ENCODE data around the gene LARGE2. TPM values are rescaled to one million over a fixed set of nuclear protein-coding genes. Genes with fewer than 3 reads are reported as not detected.

The LARGE2 gene
- total and polyA plus RNA-seq, 2 donors (not counting 3 experiments of a cell fraction or from before 2014, with no cell fraction given), result 0.06 TPM; not detected in 1

- FAIRE-seq, result no peak
- peaks cover 0 to 12% of the 10 kb centered on the region in 2 experiments for H3K36me3 ChIP-seq (ENCODE audit: control insufficient read depth in 2 of 2, extremely low read depth in 1 of 2, insufficient read depth in 2 of 2, low read length in 2 of 2)
- H3K9ac ChIP-seq (replicated peaks; ENCODE audit: extremely low read depth, insufficient read depth, low read length), result no peak overlapping the region
- no peak overlapping the region for H3K4me2 ChIP-seq (ENCODE audit: insufficient read depth, low read length)
- dilution Hi-C loops (cut with MboI; ENCODE audit: extremely low pct_ligation_motif_present, low sequenced_read_pairs) (no loop called here), intact Hi-C loops (cut with micrococcal nuclease) (loop anchor here (5.0 kb wide), 1 partner anchor 155 kb away; the partner anchor contains the start of gene PHF21A)
- ChIA-PET CTCF (interaction anchor here (0.5 to 8.2 kb wide), 4 partner anchors 12 to 342 kb away, joined by 3 to 143 read pairs (median 46); no protein-coding TSS in a partner anchor), POLR2A (no interaction called here)
- H3K4me1 ChIP-seq (ENCODE audit: control insufficient read depth, extremely low read depth, insufficient read depth, low read length), result no peaks in the 10 kb centered on the region
- no peak overlapping the region for H2AFZ ChIP-seq (ENCODE audit: low read depth, low read length)
- no peak for DNase-seq (ENCODE audit: low read depth, low spot score)
- H3K79me2 ChIP-seq (ENCODE audit: control insufficient read depth, insufficient read depth, low read length), result no peaks in the 10 kb centered on the region
- H3K9me3 ChIP-seq (replicated peaks; ENCODE audit: control insufficient read depth, insufficient read depth, low read length), result no peaks in the 10 kb centered on the region
- no peaks in the 10 kb centered on the region for H4K20me1 ChIP-seq (replicated peaks; ENCODE audit: control insufficient read depth, extremely low read depth, insufficient read depth, low read length)
- H3K27me3 ChIP-seq (ENCODE audit: control insufficient read depth in 2 of 2, insufficient read depth in 2 of 2, low read length in 2 of 2), result no peaks in the 10 kb centered on the region
- H3K4me3 ChIP-seq (replicated peaks in 1 of 3; ENCODE audit: insufficient read depth in 1 of 3, low read depth in 1 of 3, low read length in 3 of 3), result no peak overlapping the region
- no TSS peak for BruUV-seq (replicated peaks)
- H3K9me1 ChIP-seq (replicated peaks; ENCODE audit: control insufficient read depth, extremely low read depth, insufficient read depth, low read length), result no peaks in the 10 kb centered on the region
- TF ChIP-seq JUN (IDR thresholded peaks at IDR 0.05; ENCODE audit: borderline replicate concordance, insufficient read depth, insufficient read length, low read depth), result no peak
- TF ChIP-seq, protein P1, sequence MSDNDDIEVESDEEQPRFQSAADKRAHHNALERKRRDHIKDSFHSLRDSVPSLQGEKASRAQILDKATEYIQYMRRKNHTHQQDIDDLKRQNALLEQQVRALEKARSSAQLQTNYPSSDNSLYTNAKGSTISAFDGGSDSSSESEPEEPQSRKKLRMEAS (IDR thresholded peaks at IDR 0.05; ENCODE audit: insufficient read depth, insufficient read length), result no peak
- no peak for TF ChIP-seq EZH2 (IDR thresholded peaks at IDR 0.05; ENCODE audit: borderline replicate concordance, low read depth, low read length, severe bottlenecking)
- no peak for TF ChIP-seq POLR2AphosphoS5 (IDR thresholded peaks at IDR 0.05; ENCODE audit: insufficient read depth, low read depth, low read length)
- TF ChIP-seq CTCF (IDR thresholded peaks at IDR 0.05; ENCODE audit: extremely low read depth in 1 of 2, insufficient read depth in 1 of 2, low read depth in 1 of 2, low read length in 2 of 2), result no peak
- no peak for TF ChIP-seq FOS (IDR thresholded peaks at IDR 0.05; ENCODE audit: borderline replicate concordance, insufficient read depth, low read length)
- TF ChIP-seq POLR2A (IDR thresholded peaks at IDR 0.05; ENCODE audit: low read depth, low read length), result no peak
- no peak for TF ChIP-seq MYC (IDR thresholded peaks at IDR 0.05; ENCODE audit: low read depth, low read length)
- no peak for TF ChIP-seq GATA2 (IDR thresholded peaks at IDR 0.05; ENCODE audit: insufficient read depth, insufficient read length, low read depth, low read length)
- H3K27ac ChIP-seq (ENCODE audit: insufficient read depth, low read depth, low read length), result no peak overlapping the region
Measured at GRCh38 chr11:45967506-45967905, 45.0 kb downstream of the LARGE2 start.

Data from endothelial cell of umbilical vein (primary cell).